Spinal cord (tissue), 10 donors: ENCODE data around the gene TMEM117. TPM values are rescaled to one million over a fixed set of nuclear protein-coding genes. Genes with fewer than 3 reads are reported as not detected.

Experiments used
- DNase-seq, 6 donors: peaks; one replicate each; pipeline versions ENCODE4 v3.0.0 to v3.0.0-alpha.2; 2013 to 2015; ENCODE audit warnings: low spot score in 6 of 6, low read depth in 4 of 6
- H3K27ac ChIP-seq: one replicate; pipeline ENCODE4 v1.5.1; 2013; ENCODE audit warnings: low read depth, low read length, control low read depth
- H3K27me3 ChIP-seq: one replicate; pipeline ENCODE4 v1.6.1; 2013; ENCODE audit warnings: low read length; ENCODE audit not compliant: control insufficient read depth, insufficient read depth
- H3K36me3 ChIP-seq: one replicate; pipeline ENCODE4 v1.6.1; 2013; ENCODE audit warnings: low read length; ENCODE audit not compliant: control insufficient read depth, insufficient read depth
- H3K4me1 ChIP-seq: one replicate; pipeline ENCODE4 v1.6.1; 2013; ENCODE audit warnings: low read length; ENCODE audit not compliant: control insufficient read depth, insufficient read depth
- H3K4me3 ChIP-seq: one replicate; pipeline ENCODE4 v1.5.1; 2013; ENCODE audit warnings: low read depth, low read length, control low read depth
- H3K9me3 ChIP-seq: one replicate; pipeline ENCODE4 v1.6.1; 2013; ENCODE audit warnings: low read length; ENCODE audit not compliant: control insufficient read depth, insufficient read depth
- WGBS: methylation state at CpG from one replicate; pipeline ENCODE4 v1.1.5; 2013; ENCODE audit warnings: missing lambda C conversion rate; ENCODE audit not compliant: insufficient coverage; 5-methylcytosine and 5-hydroxymethylcytosine counted together
- polyA plus RNA-seq, 2 donors: library from polyadenylated mRNA; unstranded; fragments of 120-200 nt; gene quantifications; one replicate each; pipeline ENCODE4 v1.2.1, GENCODE V29; 2013; ENCODE audit not compliant: insufficient read length in 2 of 2
- total RNA-seq, 2 donors: library from RNA; depleted of rRNA in 1 of 2; stranded (reverse); fragments of 120-200 nt in 1 of 2; fragments of >200 nt in 1 of 2; gene quantifications; one replicate each; pipeline versions ENCODE4 v1.2.3 to v1.2.4, GENCODE V29; 2013 to 2014
- donor health status: healthy.

TMEM117 gene
- total and polyA plus RNA-seq, 4 donors, result 14.7 to 52.8 (median 23.1) TPM

GRCh38 chr12:44258246-44258645, 422.4 kb downstream of the TMEM117 start:
- peak in 1 of 6 donors; percentile 65 for DNase-seq
- no CpG with 5 or more reads among the region's 1 CpG for WGBS
- H3K27me3 ChIP-seq, result no peaks in the 10 kb centered on the region
- H3K9me3 ChIP-seq, result no peaks in the 10 kb centered on the region
- no peak overlapping the region for H3K27ac ChIP-seq
- no peak overlapping the region for H3K4me3 ChIP-seq
- H3K4me1 ChIP-seq, result no peaks in the 10 kb centered on the region
- H3K36me3 ChIP-seq, result no peaks in the 10 kb centered on the region

GRCh38 chr12:44259890-44260289, 424.0 kb downstream of the TMEM117 start:
- WGBS, result 93% methylated on average over 3 of the region's 6 CpGs
- no peak for DNase-seq
- H3K27me3 ChIP-seq, result no peaks in the 10 kb centered on the region
- H3K36me3 ChIP-seq, result no peaks in the 10 kb centered on the region
- no peak overlapping the region for H3K4me3 ChIP-seq
- no peaks in the 10 kb centered on the region for H3K9me3 ChIP-seq
- H3K27ac ChIP-seq, result no peak overlapping the region
- H3K4me1 ChIP-seq, result no peaks in the 10 kb centered on the region

- DNase-seq, result peak in 1 of 6 donors; percentile 39
- no peak overlapping the region for H3K27ac ChIP-seq
Measured at GRCh38 chr12:44260581-44260980, 424.7 kb downstream of the TMEM117 start.

GRCh38 chr12:44285321-44285960, 449.6 kb downstream of the TMEM117 start:
- DNase-seq, result peak in 1 of 6 donors; percentile 67
- WGBS, result no CpG with 5 or more reads among the region's 3 CpGs
- no peak overlapping the region for H3K4me3 ChIP-seq
- no peaks in the 10 kb centered on the region for H3K4me1 ChIP-seq
- peaks cover 1% of the 10 kb centered on the region for H3K9me3 ChIP-seq
- no peaks in the 10 kb centered on the region for H3K36me3 ChIP-seq
- H3K27ac ChIP-seq, result no peak overlapping the region
- no peaks in the 10 kb centered on the region for H3K27me3 ChIP-seq

More at GRCh38 chr12:44260581-44260980, 424.7 kb downstream of the TMEM117 start:
- Histone ChIP-seq H3K36me3 (no peaks in the 10 kb centered on the region), H3K27me3 (no peaks in the 10 kb centered on the region), H3K4me1 (no peaks in the 10 kb centered on the region), H3K9me3 (no peaks in the 10 kb centered on the region), H3K4me3 (no peak overlapping the region)
- no CpG with 5 or more reads among the region's 1 CpG for WGBS

GRCh38 chr12:44286336-44286735, 450.5 kb downstream of the TMEM117 start:
- H3K4me3 ChIP-seq, result no peak overlapping the region
- no peaks in the 10 kb centered on the region for H3K27me3 ChIP-seq
- DNase-seq, result no peak
- no peak overlapping the region for H3K27ac ChIP-seq
- WGBS, result no CpG with 5 or more reads among the region's 2 CpGs
- no peaks in the 10 kb centered on the region for H3K4me1 ChIP-seq
- H3K36me3 ChIP-seq, result no peaks in the 10 kb centered on the region
- peaks cover 1% of the 10 kb centered on the region for H3K9me3 ChIP-seq

- Histone ChIP-seq H3K27me3 (no peaks in the 10 kb centered on the region), H3K4me3 (no peak overlapping the region), H3K9me3 (peaks cover 1% of the 10 kb centered on the region), H3K27ac (no peak overlapping the region), H3K36me3 (no peaks in the 10 kb centered on the region), H3K4me1 (no peaks in the 10 kb centered on the region)
- 83% methylated on average over 1 of the region's 2 CpGs for WGBS
- peak in 1 of 6 donors; percentile 57 for DNase-seq
Measured at GRCh38 chr12:44286821-44287505, 451.1 kb downstream of the TMEM117 start.

GRCh38 chr12:44287545-44287944, 451.7 kb downstream of the TMEM117 start:
- no peak for DNase-seq
- Histone ChIP-seq H3K27ac (no peak overlapping the region), H3K9me3 (peaks cover 1% of the 10 kb centered on the region), H3K27me3 (no peaks in the 10 kb centered on the region), H3K4me1 (no peaks in the 10 kb centered on the region), H3K4me3 (no peak overlapping the region), H3K36me3 (no peaks in the 10 kb centered on the region)

- Histone ChIP-seq H3K36me3 (no peaks in the 10 kb centered on the region), H3K4me3 (no peak overlapping the region), H3K4me1 (no peaks in the 10 kb centered on the region), H3K9me3 (peaks cover 14% of the 10 kb centered on the region), H3K27ac (no peak overlapping the region), H3K27me3 (no peaks in the 10 kb centered on the region)
- DNase-seq, result no peak
- WGBS, result no CpG with 5 or more reads among the region's 1 CpG
Measured at GRCh38 chr12:44294649-44295048, 458.8 kb downstream of the TMEM117 start.

GRCh38 chr12:44295958-44296623, 460.2 kb downstream of the TMEM117 start:
- Histone ChIP-seq H3K9me3 (peaks cover 13% of the 10 kb centered on the region), H3K27ac (no peak overlapping the region), H3K4me3 (no peak overlapping the region), H3K36me3 (no peaks in the 10 kb centered on the region), H3K27me3 (no peaks in the 10 kb centered on the region), H3K4me1 (no peaks in the 10 kb centered on the region)
- 95% methylated on average over 4 of the region's 4 CpGs for WGBS
- DNase-seq, result no peak
